WTC11 (cell line): Measurements from ENCODE around the gene UNG.

ENCODE experiments used
- EMX1 ChIP-seq: fragments of 250-450 bp; sonication (Bioruptor Pico); IDR thresholded peaks from 2 replicates; pipeline ENCODE4 v1.8.0; 2021; ENCODE audit warnings: mild to moderate bottlenecking
- ETV6 ChIP-seq: sonication (generic); formaldehyde crosslinking; IDR thresholded peaks from 2 replicates; pipeline ENCODE4 v1.8.1; 2022; ENCODE audit warnings: mild to moderate bottlenecking, missing genetic modification reagents
- FOXK1 ChIP-seq: sonication (generic); formaldehyde crosslinking; IDR thresholded peaks from 2 replicates; pipeline ENCODE4 v1.8.0; 2022; ENCODE audit warnings: mild to moderate bottlenecking, moderate library complexity, missing genetic modification reagents
- IRF2 ChIP-seq: sonication (generic); formaldehyde crosslinking; IDR thresholded peaks from 2 replicates; pipeline ENCODE4 v1.8.0; 2022; ENCODE audit warnings: low read depth, missing genetic modification reagents, borderline replicate concordance
- MYBL2 ChIP-seq: sonication (generic); formaldehyde crosslinking; IDR thresholded peaks from 2 replicates; pipeline ENCODE4 v1.8.1; 2023; ENCODE audit warnings: mild to moderate bottlenecking, moderate library complexity, missing genetic modification reagents
- NFYB ChIP-seq: sonication (generic); formaldehyde crosslinking; conservative IDR thresholded peaks from 2 replicates; pipeline ENCODE4 v1.8.0; 2022; ENCODE audit warnings: low read depth, missing genetic modification reagents
- NR3C1 ChIP-seq: sonication (generic); formaldehyde crosslinking; conservative IDR thresholded peaks from 2 replicates; pipeline ENCODE4 v1.8.1; 2023; ENCODE audit warnings: low read depth, mild to moderate bottlenecking, missing genetic modification reagents
- ZNF423 ChIP-seq: fragments of 250-450 bp; sonication (Bioruptor Pico); IDR thresholded peaks from 2 replicates; pipeline ENCODE4 v2.1.2; 2022; ENCODE audit warnings: mild to moderate bottlenecking, moderate library complexity
- TF ChIP-seq, protein P1 (sequence below): fragments of 200-600 bp; IDR thresholded peaks from 2 replicates; pipeline ENCODE4 v1.8.0; 2022; ENCODE audit warnings: antibody characterized with exemption
- TF ChIP-seq, protein P2 (sequence below): fragments of 250-450 bp; sonication (Bioruptor Pico); IDR thresholded peaks from 2 replicates; pipeline ENCODE4 v2.1.2; 2022; ENCODE audit warnings: mild to moderate bottlenecking, moderate library complexity
- TF ChIP-seq, protein P3 (sequence below): sonication (generic); formaldehyde crosslinking; IDR thresholded peaks from 2 replicates; pipeline ENCODE4 v1.8.0; 2022; ENCODE audit warnings: mild to moderate bottlenecking, missing genetic modification reagents
- TF ChIP-seq, protein P4 (sequence below): sonication (generic); formaldehyde crosslinking; IDR thresholded peaks from 2 replicates; pipeline ENCODE4 v1.8.1; 2023; ENCODE audit warnings: mild to moderate bottlenecking, missing genetic modification reagents, borderline replicate concordance

DNA sequence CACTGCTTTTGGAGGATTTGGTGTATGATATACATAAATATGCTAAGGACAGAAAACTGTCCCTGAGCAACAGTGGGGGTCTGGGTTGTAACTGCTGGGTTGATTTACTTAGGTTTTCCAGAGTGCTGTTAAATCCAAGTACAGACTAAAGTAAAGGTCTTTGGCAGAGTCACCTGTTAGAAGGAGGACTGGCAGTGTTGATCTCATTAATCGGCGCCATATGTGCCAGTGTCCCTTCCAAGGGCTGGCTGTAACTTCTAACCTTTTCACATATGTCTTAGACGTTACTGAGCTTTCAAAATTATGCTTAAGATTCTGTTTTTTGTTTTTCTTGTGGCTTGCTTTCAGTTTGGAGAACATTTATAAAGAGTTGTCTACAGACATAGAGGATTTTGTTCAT is 5.1 kb downstream of the UNG start:
- TF ChIP-seq, protein P1, sequence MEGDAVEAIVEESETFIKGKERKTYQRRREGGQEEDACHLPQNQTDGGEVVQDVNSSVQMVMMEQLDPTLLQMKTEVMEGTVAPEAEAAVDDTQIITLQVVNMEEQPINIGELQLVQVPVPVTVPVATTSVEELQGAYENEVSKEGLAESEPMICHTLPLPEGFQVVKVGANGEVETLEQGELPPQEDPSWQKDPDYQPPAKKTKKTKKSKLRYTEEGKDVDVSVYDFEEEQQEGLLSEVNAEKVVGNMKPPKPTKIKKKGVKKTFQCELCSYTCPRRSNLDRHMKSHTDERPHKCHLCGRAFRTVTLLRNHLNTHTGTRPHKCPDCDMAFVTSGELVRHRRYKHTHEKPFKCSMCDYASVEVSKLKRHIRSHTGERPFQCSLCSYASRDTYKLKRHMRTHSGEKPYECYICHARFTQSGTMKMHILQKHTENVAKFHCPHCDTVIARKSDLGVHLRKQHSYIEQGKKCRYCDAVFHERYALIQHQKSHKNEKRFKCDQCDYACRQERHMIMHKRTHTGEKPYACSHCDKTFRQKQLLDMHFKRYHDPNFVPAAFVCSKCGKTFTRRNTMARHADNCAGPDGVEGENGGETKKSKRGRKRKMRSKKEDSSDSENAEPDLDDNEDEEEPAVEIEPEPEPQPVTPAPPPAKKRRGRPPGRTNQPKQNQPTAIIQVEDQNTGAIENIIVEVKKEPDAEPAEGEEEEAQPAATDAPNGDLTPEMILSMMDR = no peak
- TF ChIP-seq NFYB (CRISPR knock-in tag) (no peak), NR3C1 (CRISPR knock-in tag) (no peak), EMX1 (CRISPR knock-in tag) (no peak), FOXK1 (CRISPR knock-in tag) (no peak), ZNF423 (CRISPR knock-in tag) (no peak), IRF2 (CRISPR knock-in tag) (no peak), MYBL2 (CRISPR knock-in tag) (no peak), ETV6 (CRISPR knock-in tag) (no peak)
- TF ChIP-seq, protein P2, sequence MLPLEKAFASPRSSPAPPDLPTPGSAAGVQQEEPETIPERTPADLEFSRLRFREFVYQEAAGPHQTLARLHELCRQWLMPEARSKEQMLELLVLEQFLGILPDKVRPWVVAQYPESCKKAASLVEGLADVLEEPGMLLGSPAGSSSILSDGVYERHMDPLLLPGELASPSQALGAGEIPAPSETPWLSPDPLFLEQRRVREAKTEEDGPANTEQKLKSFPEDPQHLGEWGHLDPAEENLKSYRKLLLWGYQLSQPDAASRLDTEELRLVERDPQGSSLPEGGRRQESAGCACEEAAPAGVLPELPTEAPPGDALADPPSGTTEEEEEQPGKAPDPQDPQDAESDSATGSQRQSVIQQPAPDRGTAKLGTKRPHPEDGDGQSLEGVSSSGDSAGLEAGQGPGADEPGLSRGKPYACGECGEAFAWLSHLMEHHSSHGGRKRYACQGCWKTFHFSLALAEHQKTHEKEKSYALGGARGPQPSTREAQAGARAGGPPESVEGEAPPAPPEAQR (CRISPR knock-in tag) = no peak
- TF ChIP-seq, protein P3, sequence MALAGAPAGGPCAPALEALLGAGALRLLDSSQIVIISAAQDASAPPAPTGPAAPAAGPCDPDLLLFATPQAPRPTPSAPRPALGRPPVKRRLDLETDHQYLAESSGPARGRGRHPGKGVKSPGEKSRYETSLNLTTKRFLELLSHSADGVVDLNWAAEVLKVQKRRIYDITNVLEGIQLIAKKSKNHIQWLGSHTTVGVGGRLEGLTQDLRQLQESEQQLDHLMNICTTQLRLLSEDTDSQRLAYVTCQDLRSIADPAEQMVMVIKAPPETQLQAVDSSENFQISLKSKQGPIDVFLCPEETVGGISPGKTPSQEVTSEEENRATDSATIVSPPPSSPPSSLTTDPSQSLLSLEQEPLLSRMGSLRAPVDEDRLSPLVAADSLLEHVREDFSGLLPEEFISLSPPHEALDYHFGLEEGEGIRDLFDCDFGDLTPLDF = no peak
- TF ChIP-seq, protein P4, sequence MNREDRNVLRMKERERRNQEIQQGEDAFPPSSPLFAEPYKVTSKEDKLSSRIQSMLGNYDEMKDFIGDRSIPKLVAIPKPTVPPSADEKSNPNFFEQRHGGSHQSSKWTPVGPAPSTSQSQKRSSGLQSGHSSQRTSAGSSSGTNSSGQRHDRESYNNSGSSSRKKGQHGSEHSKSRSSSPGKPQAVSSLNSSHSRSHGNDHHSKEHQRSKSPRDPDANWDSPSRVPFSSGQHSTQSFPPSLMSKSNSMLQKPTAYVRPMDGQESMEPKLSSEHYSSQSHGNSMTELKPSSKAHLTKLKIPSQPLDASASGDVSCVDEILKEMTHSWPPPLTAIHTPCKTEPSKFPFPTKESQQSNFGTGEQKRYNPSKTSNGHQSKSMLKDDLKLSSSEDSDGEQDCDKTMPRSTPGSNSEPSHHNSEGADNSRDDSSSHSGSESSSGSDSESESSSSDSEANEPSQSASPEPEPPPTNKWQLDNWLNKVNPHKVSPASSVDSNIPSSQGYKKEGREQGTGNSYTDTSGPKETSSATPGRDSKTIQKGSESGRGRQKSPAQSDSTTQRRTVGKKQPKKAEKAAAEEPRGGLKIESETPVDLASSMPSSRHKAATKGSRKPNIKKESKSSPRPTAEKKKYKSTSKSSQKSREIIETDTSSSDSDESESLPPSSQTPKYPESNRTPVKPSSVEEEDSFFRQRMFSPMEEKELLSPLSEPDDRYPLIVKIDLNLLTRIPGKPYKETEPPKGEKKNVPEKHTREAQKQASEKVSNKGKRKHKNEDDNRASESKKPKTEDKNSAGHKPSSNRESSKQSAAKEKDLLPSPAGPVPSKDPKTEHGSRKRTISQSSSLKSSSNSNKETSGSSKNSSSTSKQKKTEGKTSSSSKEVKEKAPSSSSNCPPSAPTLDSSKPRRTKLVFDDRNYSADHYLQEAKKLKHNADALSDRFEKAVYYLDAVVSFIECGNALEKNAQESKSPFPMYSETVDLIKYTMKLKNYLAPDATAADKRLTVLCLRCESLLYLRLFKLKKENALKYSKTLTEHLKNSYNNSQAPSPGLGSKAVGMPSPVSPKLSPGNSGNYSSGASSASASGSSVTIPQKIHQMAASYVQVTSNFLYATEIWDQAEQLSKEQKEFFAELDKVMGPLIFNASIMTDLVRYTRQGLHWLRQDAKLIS (CRISPR knock-in tag) = no peak
